Activated naive CD8-positive, alpha-beta T cell treated with anti-CD3 and anti-CD28 coated beads, Interleukin-2, amount 10 ng/mL, durations not matched to agents 7 days and 5 days (primary cell): Measurements from ENCODE around the gene FBXO3. TPM values are rescaled to one million over a fixed set of nuclear protein-coding genes. Genes with fewer than 3 reads are reported as not detected.

Source experiments
- total RNA-seq, 2 experiments: library from RNA; stranded (reverse); gene quantifications; one replicate each; pipeline ENCODE4 v1.2.3, GENCODE V29; 2021

The FBXO3 gene
- total RNA-seq, 2 experiments from 2014 or later = 29.4 to 30.1 TPM

Other genes with a start within 250 kb of the FBXO3 start
- gene C11orf91, start 73.7 kb downstream of the FBXO3 start, total RNA-seq = under 1 TPM in 1 of 2 experiments, not detected in 1; 0.40 TPM
- 10 to 100 TPM; 57.0 to 59.3 TPM for gene CD59, start 38.1 kb downstream of the FBXO3 start, total RNA-seq
- under 1 TPM; 0.44 to 0.48 TPM for gene LMO2, start 117.6 kb upstream of the FBXO3 start, total RNA-seq